HCT116 (cell line): ENCODE data around the gene SF3B6. TPM values are rescaled to one million over a fixed set of nuclear protein-coding genes. Genes with fewer than 3 reads are reported as not detected.

Experiments
- ATAC-seq: fragments of 200-7000 bp; cut with Tn5 transposase; 2 replicates; pipeline ENCODE4 v1.9.1; 2020; ENCODE audit warnings: mild to moderate bottlenecking, moderate library complexity
- BruUV-seq: library from RNA; stranded (reverse); fragments of 400-500 nt; replicated peaks from 2 replicates; lab custom pipeline; 2021; lab: Mats Ljungman, UMichigan
- CTCF ChIA-PET: fragments of 300-600 bp; sonication (Branson Sonifier 250); formaldehyde crosslinking; loops from one replicate; lab custom pipeline; 2021; ENCODE audit warnings: antibody characterized with exemption; lab: Charles Lee
- POLR2A ChIA-PET: fragments of 300-600, 350-600 bp; sonication (Branson Sonifier 250); formaldehyde crosslinking; loops from one replicate; lab custom pipeline; 2021; ENCODE audit warnings: antibody characterized with exemption; lab: Charles Lee
- RAD21 ChIA-PET, 2 experiments: fragments of 300-600 bp; sonication (Branson Sonifier 250); formaldehyde crosslinking; loops; one replicate each; lab custom pipeline; 2023; ENCODE audit warnings: low total read pairs in 2 of 2; ENCODE audit not compliant: uncharacterized antibody in 2 of 2, unreplicated experiment in 2 of 2, low non-redundant PET in 1 of 2; lab: Charles Lee
- DNase-seq: peaks from one replicate; pipeline ENCODE4 v3.0.0-alpha.2; 2010; ENCODE audit warnings: low read depth, low spot score
- H2AFZ ChIP-seq: fragments of 200-600 bp; shearing (Covaris generic), sonication (generic); 2 replicates; pipeline ENCODE4 v1.6.1; 2017; ENCODE audit warnings: low read depth, mixed run types, mixed read lengths, antibody characterized with exemption, low read length; ENCODE audit not compliant: poor library complexity, severe bottlenecking
- H3K27ac ChIP-seq: 2 replicates; pipeline ENCODE4 v1.5.1; 2012; ENCODE audit warnings: low read depth, low read length
- H3K27me3 ChIP-seq: fragments of 200-600 bp; sonication (generic); 2 replicates; pipeline ENCODE4 v1.6.1; 2016; ENCODE audit warnings: mixed run types, low read length, mixed read lengths; ENCODE audit not compliant: insufficient read depth
- H3K36me3 ChIP-seq, 2 experiments: fragments of 200-500 bp in 1 of 2; fragments of 200-600 bp in 1 of 2; sonication (Bioruptor generic) in 1 of 2; sonication (generic) in 1 of 2; 2 replicates each; pipeline versions ENCODE4 v1.5.1 to v1.6.1; 2014 to 2016; ENCODE audit warnings: low read length in 2 of 2, inconsistent platforms in 1 of 2, mixed read lengths in 1 of 2, mixed run types in 1 of 2; ENCODE audit not compliant: insufficient read depth in 2 of 2, control insufficient read depth in 1 of 2
- H3K4me1 ChIP-seq, 2 experiments: fragments of 200-600 bp in 1 of 2; sonication (generic) in 1 of 2; 2 replicates each; pipeline versions ENCODE4 v1.5.1 to v1.6.1; 2012 to 2017; ENCODE audit warnings: low read length in 2 of 2, inconsistent platforms in 1 of 2, mild to moderate bottlenecking in 1 of 2, mixed read lengths in 1 of 2, mixed run types in 1 of 2, moderate library complexity in 1 of 2; ENCODE audit not compliant: insufficient read depth in 2 of 2, control insufficient read depth in 1 of 2
- H3K4me2 ChIP-seq: fragments of 200-600 bp; sonication (generic); 2 replicates; pipeline ENCODE4 v1.6.1; 2017; ENCODE audit warnings: mixed run types, low read length, mixed read lengths
- H3K4me3 ChIP-seq, 2 experiments: fragments of 200-600 bp in 1 of 2; sonication (generic) in 1 of 2; replicated peaks in 1 of 2; 2 replicates each; pipeline ENCODE4 v1.5.1; 2011 to 2016; ENCODE audit warnings: low read length in 2 of 2, control low read depth in 1 of 2, low read depth in 1 of 2, mild to moderate bottlenecking in 1 of 2, mixed read lengths in 1 of 2, mixed run types in 1 of 2
- H3K79me2 ChIP-seq: fragments of 200-600 bp; sonication (generic); 2 replicates; pipeline ENCODE4 v1.6.1; 2017; ENCODE audit warnings: mild to moderate bottlenecking, mixed run types, low read length, moderate library complexity, mixed read lengths; ENCODE audit not compliant: insufficient read depth
- H3K9ac ChIP-seq: fragments of 200-600 bp; sonication (generic); 2 replicates; pipeline ENCODE4 v1.6.1; 2016; ENCODE audit warnings: low read length, mixed read lengths
- H3K9me2 ChIP-seq: fragments of 200-600 bp; sonication (generic), shearing (Covaris generic); 2 replicates; pipeline ENCODE4 v1.6.1; 2017; ENCODE audit warnings: mixed run types, mild to moderate bottlenecking, moderate library complexity; ENCODE audit not compliant: insufficient read depth
- H3K9me3 ChIP-seq, 2 experiments: fragments of 200-500 bp in 1 of 2; fragments of 200-600 bp in 1 of 2; sonication (Bioruptor generic) in 1 of 2; sonication (generic) in 1 of 2; 2 replicates each; pipeline ENCODE4 v1.6.1; 2014 to 2017; ENCODE audit warnings: low read length in 2 of 2, mixed read lengths in 2 of 2, inconsistent platforms in 1 of 2, low read depth in 1 of 2, mild to moderate bottlenecking in 1 of 2, mixed run types in 1 of 2, moderate library complexity in 1 of 2; ENCODE audit not compliant: control insufficient read depth in 1 of 2, insufficient read depth in 1 of 2
- H4K20me1 ChIP-seq: fragments of 200-600 bp; sonication (generic), shearing (Covaris generic); 2 replicates; pipeline ENCODE4 v1.6.1; 2017; ENCODE audit warnings: mixed run types, mild to moderate bottlenecking, moderate library complexity; ENCODE audit not compliant: insufficient read depth
- CBX3 ChIP-seq: IDR thresholded peaks from 2 replicates; pipeline ENCODE4 v1.6.1; 2012; ENCODE audit warnings: low read depth
- CEBPB ChIP-seq: IDR thresholded peaks from 2 replicates; pipeline ENCODE4 v1.6.1; 2012; ENCODE audit warnings: low read depth
- EGR1 ChIP-seq: IDR thresholded peaks from 2 replicates; pipeline ENCODE4 v1.6.1; 2012; ENCODE audit warnings: low read depth
- ELF1 ChIP-seq: IDR thresholded peaks from 2 replicates; pipeline ENCODE4 v1.6.1; 2012; ENCODE audit warnings: low read depth, borderline replicate concordance
- EZH2phosphoT487 ChIP-seq: fragments of 200-600 bp; IDR thresholded peaks from 2 replicates; pipeline ENCODE4 v1.6.1; 2018; ENCODE audit warnings: antibody characterized with exemption, borderline replicate concordance
- JUND ChIP-seq: IDR thresholded peaks from 2 replicates; pipeline ENCODE4 v1.6.1; 2012
- POLR2A ChIP-seq: IDR thresholded peaks from 2 replicates; pipeline ENCODE4 v1.7.0; 2011; ENCODE audit warnings: borderline replicate concordance; ENCODE audit not compliant: insufficient read depth, insufficient read length; ENCODE audit errors: extremely low read depth
- RAD21 ChIP-seq: IDR thresholded peaks from 2 replicates; pipeline ENCODE4 v1.6.1; 2012; ENCODE audit warnings: low read depth, mild to moderate bottlenecking
- SIN3A ChIP-seq: IDR thresholded peaks from 2 replicates; pipeline ENCODE4 v1.6.1; 2012; ENCODE audit warnings: low read depth
- SP1 ChIP-seq: IDR thresholded peaks from 2 replicates; pipeline ENCODE4 v1.6.1; 2012; ENCODE audit warnings: low read depth
- TCF7L2 ChIP-seq: IDR thresholded peaks from 2 replicates; pipeline ENCODE4 v1.7.0; 2011; ENCODE audit warnings: borderline replicate concordance, inconsistent platforms; ENCODE audit not compliant: insufficient read depth, insufficient read length; ENCODE audit errors: extremely low read depth
- YY1 ChIP-seq: IDR thresholded peaks from 2 replicates; pipeline ENCODE4 v1.6.1; 2011; ENCODE audit warnings: low read length, low read depth, moderate library complexity, mild to moderate bottlenecking; ENCODE audit not compliant: insufficient replicate concordance; ENCODE audit errors: extremely low read depth
- ZBTB33 ChIP-seq: IDR thresholded peaks from 2 replicates; pipeline ENCODE4 v1.6.1; 2011; ENCODE audit warnings: mild to moderate bottlenecking, low read length, moderate library complexity; ENCODE audit not compliant: insufficient replicate concordance; ENCODE audit errors: extremely low read depth
- ZNF274 ChIP-seq: fragments of 200-500 bp; sonication (Bioruptor generic); IDR thresholded peaks from 2 replicates; pipeline ENCODE4 v1.6.1; 2014; ENCODE audit warnings: mild to moderate bottlenecking, low read depth, low read length, inconsistent platforms
- intact Hi-C: fragments of 100-400 bp; cut with micrococcal nuclease; formaldehyde crosslinking; loops from 2 replicates; pipeline ENCODE4 v1.10.0; 2022
- total RNA-seq: library from RNA; stranded (reverse); gene quantifications from one replicate; pipeline ENCODE4 v1.2.1, GENCODE V29; 2021; ENCODE audit not compliant: unreplicated experiment
- TF ChIP-seq, protein P1 (sequence below), 3 experiments: fragments of 200-600 bp in 1 of 3; sonication (generic) in 1 of 3; IDR thresholded peaks in 2 of 3; conservative IDR thresholded peaks in 1 of 3; 2 replicates each; pipeline ENCODE4 v1.5.1; 2012 to 2017; ENCODE audit warnings: low read depth in 2 of 3, low read length in 2 of 3, antibody characterized with exemption in 1 of 3, borderline replicate concordance in 1 of 3, control low read depth in 1 of 3, mild to moderate bottlenecking in 1 of 3, mixed read lengths in 1 of 3, mixed run types in 1 of 3, moderate library complexity in 1 of 3; ENCODE audit not compliant: insufficient read depth in 1 of 3

The SF3B6 gene
- total RNA-seq, 1 experiment from 2014 or later: 129 TPM

GRCh38 chr2:24105816-24106215 lies 29.7 kb upstream of the SF3B6 start:
- H4K20me1 ChIP-seq: no peaks in the 10 kb centered on the region
- ChIA-PET CTCF (interaction anchor here (1.2 kb wide), 1 partner anchor 21 kb away, joined by 5 read pairs; the partner anchor contains the start of gene TP53I3), POLR2A (no interaction called here), RAD21 (interaction anchor here in 1 of 2 experiments (0.6 kb wide), 1 partner anchor 19 kb away, joined by 8 read pairs; no protein-coding TSS in a partner anchor)
- no peaks in the 10 kb centered on the region for H3K27me3 ChIP-seq
- H3K4me2 ChIP-seq: no peak overlapping the region
- intact Hi-C loops: no loop called here
- ATAC-seq (no peak), DNase-seq (no peak)
- H3K27ac ChIP-seq: no peak overlapping the region
- no peaks in the 10 kb centered on the region for H3K9me3 ChIP-seq
- H3K4me1 ChIP-seq: peaks cover 0 to 12% of the 10 kb centered on the region in 2 experiments; a peak in 1 of 4 replicates
- no peaks in the 10 kb centered on the region for H3K36me3 ChIP-seq
- H3K79me2 ChIP-seq: no peaks in the 10 kb centered on the region
- no peaks in the 10 kb centered on the region for H3K9me2 ChIP-seq
- no TSS peak for BruUV-seq
- H3K9ac ChIP-seq: no peak overlapping the region
- no peak overlapping the region for H2AFZ ChIP-seq
- TF ChIP-seq RAD21: no peak
- no peak for TF ChIP-seq TCF7L2
- no peak for TF ChIP-seq POLR2A
- TF ChIP-seq, protein P1, sequence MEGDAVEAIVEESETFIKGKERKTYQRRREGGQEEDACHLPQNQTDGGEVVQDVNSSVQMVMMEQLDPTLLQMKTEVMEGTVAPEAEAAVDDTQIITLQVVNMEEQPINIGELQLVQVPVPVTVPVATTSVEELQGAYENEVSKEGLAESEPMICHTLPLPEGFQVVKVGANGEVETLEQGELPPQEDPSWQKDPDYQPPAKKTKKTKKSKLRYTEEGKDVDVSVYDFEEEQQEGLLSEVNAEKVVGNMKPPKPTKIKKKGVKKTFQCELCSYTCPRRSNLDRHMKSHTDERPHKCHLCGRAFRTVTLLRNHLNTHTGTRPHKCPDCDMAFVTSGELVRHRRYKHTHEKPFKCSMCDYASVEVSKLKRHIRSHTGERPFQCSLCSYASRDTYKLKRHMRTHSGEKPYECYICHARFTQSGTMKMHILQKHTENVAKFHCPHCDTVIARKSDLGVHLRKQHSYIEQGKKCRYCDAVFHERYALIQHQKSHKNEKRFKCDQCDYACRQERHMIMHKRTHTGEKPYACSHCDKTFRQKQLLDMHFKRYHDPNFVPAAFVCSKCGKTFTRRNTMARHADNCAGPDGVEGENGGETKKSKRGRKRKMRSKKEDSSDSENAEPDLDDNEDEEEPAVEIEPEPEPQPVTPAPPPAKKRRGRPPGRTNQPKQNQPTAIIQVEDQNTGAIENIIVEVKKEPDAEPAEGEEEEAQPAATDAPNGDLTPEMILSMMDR (IDR thresholded peaks at IDR 0.05 in 2 of 3, conservative IDR thresholded peaks at IDR 0.05 in 1 of 3; ENCODE audit: borderline replicate concordance in 1 of 3, insufficient read depth in 1 of 3, low read depth in 2 of 3, low read length in 2 of 3): no peak
- TF ChIP-seq EZH2phosphoT487: no peak
- no peak for TF ChIP-seq ZNF274
- TF ChIP-seq SP1: no peak
- TF ChIP-seq ZBTB33: no peak
- no peak for TF ChIP-seq JUND
- TF ChIP-seq EGR1: no peak
- no peak for TF ChIP-seq YY1
- TF ChIP-seq SIN3A: no peak
- no peak for TF ChIP-seq ELF1
- no peak for TF ChIP-seq CEBPB
- TF ChIP-seq CBX3: no peak
- no peak overlapping the region for H3K4me3 ChIP-seq
